Muscle layer of duodenum (tissue), 2 donors: ENCODE data around the gene RAB22A.
"Not testable (repeated sequence)": the region's sequence is repeated elsewhere in the genome, so short reads cannot be mapped to it uniquely, and the experiment has no call there.

Source experiments
- H3K27ac ChIP-seq: one replicate; pipeline ENCODE4 v1.7.0; 2013; ENCODE audit warnings: mild to moderate bottlenecking, low read length
- H3K27me3 ChIP-seq: one replicate; pipeline ENCODE4 v1.7.0; 2013; ENCODE audit warnings: low read depth, mild to moderate bottlenecking, control low read depth, low read length
- H3K36me3 ChIP-seq, 2 donors: one replicate each; pipeline ENCODE4 v1.7.0; 2013; ENCODE audit warnings: low read length in 2 of 2, control low read depth in 1 of 2, mild to moderate bottlenecking in 1 of 2; ENCODE audit not compliant: insufficient read depth in 2 of 2, control insufficient read depth in 1 of 2
- H3K4me1 ChIP-seq, 2 donors: one replicate each; pipeline ENCODE4 v1.7.0; 2013; ENCODE audit warnings: low read length in 2 of 2, mild to moderate bottlenecking in 2 of 2, control low read depth in 1 of 2, moderate library complexity in 1 of 2; ENCODE audit not compliant: insufficient read depth in 2 of 2, control insufficient read depth in 1 of 2
- H3K4me3 ChIP-seq, 2 donors: one replicate each; pipeline ENCODE4 v1.7.0; 2013; ENCODE audit warnings: low read length in 2 of 2, low read depth in 1 of 2, mild to moderate bottlenecking in 1 of 2
- H3K9me3 ChIP-seq, 2 donors: one replicate each; pipeline ENCODE4 v1.7.0; 2013; ENCODE audit warnings: low read length in 2 of 2, control low read depth in 1 of 2, mild to moderate bottlenecking in 1 of 2; ENCODE audit not compliant: control insufficient read depth in 1 of 2
- donor health status: healthy.

RAB22A gene

DNA sequence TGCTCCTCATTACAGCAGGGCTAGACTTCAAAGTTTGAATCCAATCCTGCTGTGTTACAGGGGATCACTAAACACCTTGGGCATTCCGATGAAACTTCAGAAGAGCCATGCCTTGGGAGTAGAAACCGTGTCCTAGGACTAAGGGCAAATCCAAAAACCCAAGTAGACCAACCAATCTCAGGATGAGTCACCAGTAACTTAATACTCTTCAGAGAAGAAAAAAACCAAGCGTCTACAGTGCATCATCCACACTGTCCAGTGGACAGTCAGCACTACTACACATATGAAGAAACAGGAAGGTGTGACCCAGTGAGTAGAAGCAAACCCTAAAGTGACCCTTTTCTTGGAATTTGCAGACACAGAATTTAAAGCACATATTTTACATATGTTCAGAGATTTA, 40.1 kb downstream of the RAB22A start:
- peaks cover 32 to 37% of the 10 kb centered on the region in 2 donors for H3K36me3 ChIP-seq
- H3K4me3 ChIP-seq = no peak overlapping the region
- no peaks in the 10 kb centered on the region for H3K4me1 ChIP-seq

DNA sequence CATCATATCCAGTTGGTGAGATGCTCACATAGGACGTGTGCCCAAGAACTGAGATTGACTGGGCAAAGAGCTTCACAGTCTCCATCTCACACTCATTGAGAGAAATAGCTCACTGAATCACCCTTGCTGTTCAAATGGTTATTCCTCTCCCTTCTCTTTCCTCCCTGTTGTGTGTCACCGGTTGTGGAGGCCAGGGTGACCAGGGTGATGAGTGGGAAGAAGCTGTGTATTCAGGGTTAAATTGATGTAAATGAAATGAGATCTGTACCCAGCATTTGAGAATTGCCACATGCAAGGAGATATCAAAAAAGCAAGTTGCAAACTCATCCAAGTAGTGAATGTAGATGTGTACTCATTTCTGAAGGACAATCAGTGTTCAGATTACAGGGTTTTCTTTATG, 43.0 kb downstream of the RAB22A start:
- H3K9me3 ChIP-seq = no peaks in the 10 kb centered on the region
- no peaks in the 10 kb centered on the region for H3K4me1 ChIP-seq
- H3K4me3 ChIP-seq = no peak overlapping the region
- no peak overlapping the region for H3K27ac ChIP-seq
- H3K36me3 ChIP-seq = peaks cover 16 to 29% of the 10 kb centered on the region in 2 donors
- no peaks in the 10 kb centered on the region for H3K27me3 ChIP-seq

More for the DNA sequence above, 40.1 kb downstream of the RAB22A start:
- no peaks in the 10 kb centered on the region for H3K9me3 ChIP-seq
- no peaks in the 10 kb centered on the region for H3K27me3 ChIP-seq
- H3K27ac ChIP-seq = no peak overlapping the region

DNA sequence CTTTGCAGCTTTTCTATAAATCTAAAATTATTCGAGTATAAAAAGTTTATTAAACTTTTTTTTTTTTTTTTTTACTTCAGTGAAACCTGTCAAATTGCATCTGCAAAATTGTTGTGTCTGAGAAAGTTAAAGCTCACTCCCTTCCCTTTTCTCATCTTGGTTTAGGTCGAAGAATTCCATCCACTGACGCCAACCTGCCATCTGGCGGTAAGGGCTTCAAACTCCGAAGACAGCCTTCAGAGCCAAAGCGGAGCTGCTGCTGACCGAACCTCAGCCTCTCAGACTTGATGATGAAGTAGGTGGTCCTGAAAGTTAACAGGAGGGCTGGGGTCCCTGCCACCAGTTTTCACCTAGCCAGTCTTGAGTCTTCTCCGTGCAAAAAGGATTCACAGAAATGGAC, 49.9 kb downstream of the RAB22A start:
- Histone ChIP-seq H3K27me3 (no peaks in the 10 kb centered on the region), H3K36me3 (peaks cover 20 to 30% of the 10 kb centered on the region in 2 donors)

DNA sequence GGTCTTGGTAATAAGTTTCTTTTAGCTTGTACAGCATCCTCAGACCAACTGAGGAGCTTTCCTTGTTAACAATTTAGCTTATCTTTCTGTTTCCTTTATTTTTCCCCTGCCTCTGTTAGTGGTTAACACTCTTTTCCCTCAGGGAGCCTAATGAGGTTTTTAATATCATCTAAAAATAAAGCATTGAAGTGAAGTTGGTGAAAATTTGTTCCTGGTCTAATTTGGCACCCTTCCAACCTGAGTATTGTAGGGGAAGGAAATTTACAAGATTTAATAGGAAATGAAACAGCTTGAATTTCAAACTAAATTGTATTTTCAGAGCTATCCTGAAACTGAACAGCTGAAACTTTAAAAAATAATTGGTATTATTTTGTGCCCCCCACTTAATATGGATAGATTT, 51.4 kb downstream of the RAB22A start:
- Histone ChIP-seq H3K36me3 (peaks cover 7 to 21% of the 10 kb centered on the region in 2 donors), H3K27ac (no peak overlapping the region), H3K4me3 (no peak overlapping the region), H3K4me1 (peaks cover 0 to 16% of the 10 kb centered on the region in 2 donors), H3K27me3 (no peaks in the 10 kb centered on the region), H3K9me3 (no peaks in the 10 kb centered on the region)

More for the DNA sequence above, 49.9 kb downstream of the RAB22A start:
- H3K9me3 ChIP-seq = no peaks in the 10 kb centered on the region
- H3K4me1 ChIP-seq = peaks cover 0 to 14% of the 10 kb centered on the region in 2 donors
- no peak overlapping the region for H3K4me3 ChIP-seq
- no peak overlapping the region for H3K27ac ChIP-seq

DNA sequence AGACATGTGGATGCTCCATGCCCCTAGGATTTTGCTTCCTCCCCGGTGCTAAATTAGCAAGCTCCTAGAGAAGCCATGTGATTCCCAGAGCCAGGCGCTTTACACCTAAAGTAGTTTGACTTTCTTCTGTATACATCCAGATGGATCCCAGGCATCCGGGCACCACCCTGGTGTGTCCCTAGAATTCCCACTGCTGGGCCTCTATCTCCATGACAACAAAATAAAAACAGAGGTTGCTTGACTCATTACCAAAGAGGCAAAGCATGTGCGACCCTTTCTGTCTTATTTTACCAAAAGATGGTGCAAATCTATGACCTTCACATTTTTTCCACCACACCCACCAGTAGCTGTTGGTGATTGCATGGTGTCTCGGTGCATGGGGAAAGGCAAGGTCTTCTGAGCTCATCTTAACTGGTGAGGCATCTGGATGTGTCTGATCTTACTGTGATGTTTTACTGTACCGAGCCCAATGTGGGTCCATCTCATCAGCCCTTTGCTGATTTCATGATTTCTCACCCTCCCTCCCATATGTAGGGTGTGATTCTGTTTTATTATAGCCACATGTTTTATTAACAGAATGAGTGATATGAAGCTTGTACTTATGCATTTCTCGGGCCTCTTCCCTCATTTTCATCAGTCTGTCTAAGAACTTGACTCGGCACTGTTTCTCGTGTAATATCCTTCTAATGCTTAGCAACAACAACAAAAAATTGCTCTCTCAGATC, 52.1 kb downstream of the RAB22A start:
- H3K9me3 ChIP-seq = no peaks in the 10 kb centered on the region
- H3K4me3 ChIP-seq = no peak overlapping the region
- no peaks in the 10 kb centered on the region for H3K27me3 ChIP-seq
- peaks cover 0 to 20% of the 10 kb centered on the region in 2 donors for H3K4me1 ChIP-seq
- H3K36me3 ChIP-seq = peaks cover 7 to 21% of the 10 kb centered on the region in 2 donors
- no peak overlapping the region for H3K27ac ChIP-seq

DNA sequence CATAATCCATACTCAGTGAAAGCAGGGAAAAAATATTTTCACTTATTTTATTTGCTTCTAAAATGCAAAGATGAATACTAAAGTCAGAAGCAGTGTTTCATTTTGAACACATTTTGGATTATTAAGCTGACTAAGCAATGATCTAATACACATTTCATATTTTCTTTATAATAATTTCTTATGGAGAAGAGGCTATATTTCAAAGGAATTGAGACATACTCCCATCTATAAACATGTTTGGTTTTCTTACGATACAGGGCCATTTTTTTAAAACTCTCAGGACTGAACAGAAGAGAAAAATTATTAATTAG, 52.6 kb downstream of the RAB22A start:
- peaks cover 2 to 21% of the 10 kb centered on the region in 2 donors for H3K36me3 ChIP-seq
- no peaks in the 10 kb centered on the region for H3K9me3 ChIP-seq
- H3K27ac ChIP-seq = no peak overlapping the region
- H3K4me3 ChIP-seq = no peak overlapping the region
- H3K27me3 ChIP-seq = no peaks in the 10 kb centered on the region
- peaks cover 0 to 20% of the 10 kb centered on the region in 2 donors for H3K4me1 ChIP-seq

DNA sequence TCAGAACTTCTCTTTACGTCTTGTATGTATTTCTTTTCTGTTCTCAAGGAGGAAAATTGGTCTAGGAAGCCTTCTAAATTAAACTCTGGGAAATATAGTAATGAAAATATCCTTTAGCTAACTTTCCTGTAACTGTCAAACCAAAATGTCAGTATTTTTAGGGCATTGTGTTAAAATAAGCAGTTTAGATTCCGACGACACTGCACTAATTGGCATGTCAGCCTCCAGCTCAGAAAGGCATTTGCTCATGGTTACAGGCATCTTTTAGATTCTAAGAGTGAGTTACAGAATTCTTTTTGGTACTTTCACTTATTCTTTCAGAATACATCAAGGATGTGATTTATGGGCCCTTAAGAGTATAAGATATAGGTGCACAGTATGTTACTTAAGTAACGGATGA, 53.5 kb downstream of the RAB22A start:
- Histone ChIP-seq H3K36me3 (peaks cover 0 to 21% of the 10 kb centered on the region in 2 donors), H3K27me3 (no peaks in the 10 kb centered on the region), H3K4me1 (peaks cover 0 to 20% of the 10 kb centered on the region in 2 donors), H3K4me3 (no peak overlapping the region), H3K27ac (no peak overlapping the region), H3K9me3 (no peaks in the 10 kb centered on the region)

DNA sequence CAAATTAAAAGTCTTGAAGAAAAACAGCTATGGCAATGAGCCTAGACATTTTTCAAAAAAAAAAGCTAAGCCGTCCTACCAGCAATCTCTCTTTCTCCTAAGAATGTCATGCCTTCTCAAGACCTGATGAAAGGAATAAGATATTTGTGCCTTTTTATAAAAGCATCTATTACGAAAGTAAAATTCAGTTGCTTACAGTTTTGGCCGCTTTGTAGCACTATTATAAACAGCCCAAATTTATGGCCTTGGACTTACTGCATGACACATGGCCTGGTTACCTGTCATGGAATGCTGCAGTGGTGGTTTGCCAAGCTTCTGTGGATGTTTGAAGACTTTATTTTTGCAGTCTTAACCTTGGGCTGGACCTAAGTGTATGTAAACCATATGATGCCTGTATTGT, 57.4 kb downstream of the RAB22A start:
- Histone ChIP-seq H3K4me3 (no peak overlapping the region), H3K4me1 (peaks cover 0 to 8% of the 10 kb centered on the region in 2 donors), H3K27me3 (no peaks in the 10 kb centered on the region), H3K9me3 (no peaks in the 10 kb centered on the region), H3K36me3 (peaks cover 0 to 7% of the 10 kb centered on the region in 2 donors), H3K27ac (peak overlapping the region; percentile 45)

DNA sequence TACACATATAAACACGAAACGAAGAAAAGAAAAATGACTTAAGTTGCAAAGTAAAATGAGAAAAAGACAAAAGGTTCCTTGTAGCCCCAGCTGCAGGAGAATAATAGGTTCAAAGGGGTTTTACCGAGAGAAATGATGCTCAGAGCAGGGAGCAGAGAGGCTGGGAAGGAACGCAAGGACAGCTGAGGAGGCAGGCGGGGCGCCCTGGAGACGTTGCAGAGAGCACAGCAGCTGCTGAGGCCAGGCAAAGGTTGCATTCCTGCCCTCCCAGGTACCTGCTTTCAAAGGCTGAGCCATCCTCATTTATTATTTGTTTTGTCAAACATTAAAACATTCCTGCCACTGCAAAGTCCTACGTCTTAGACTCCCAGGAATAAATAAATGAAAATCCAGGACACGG, 63.3 kb downstream of the RAB22A start:
- Histone ChIP-seq H3K9me3 (no peaks in the 10 kb centered on the region), H3K36me3 (no peaks in the 10 kb centered on the region), H3K4me1 (no peaks in the 10 kb centered on the region), H3K27me3 (no peaks in the 10 kb centered on the region), H3K27ac (no peak overlapping the region), H3K4me3 (no peak overlapping the region)

DNA sequence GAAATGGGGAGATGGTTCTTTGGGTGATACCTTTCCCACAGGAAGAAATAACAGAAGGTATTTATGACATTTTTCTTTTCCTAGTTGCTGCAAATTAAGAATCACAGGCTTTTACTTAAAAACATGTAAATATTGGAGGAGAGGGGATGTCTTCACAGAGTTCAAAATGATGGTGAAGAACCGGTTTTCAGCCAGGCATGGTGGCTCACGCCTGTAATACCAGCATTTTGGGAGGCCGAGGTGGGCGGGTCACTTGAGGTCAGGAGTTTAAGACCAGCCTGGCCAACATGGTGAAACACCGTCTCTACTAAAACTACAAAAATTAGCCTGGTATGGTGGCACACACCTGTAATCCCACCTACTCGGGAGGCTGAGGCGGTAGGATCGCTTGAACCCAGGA, 63.8 kb downstream of the RAB22A start:
- not testable (repeated sequence) for H3K36me3 ChIP-seq, H3K9me3 ChIP-seq, H3K4me1 ChIP-seq, H3K4me3 ChIP-seq, H3K27ac ChIP-seq, H3K27me3 ChIP-seq

DNA sequence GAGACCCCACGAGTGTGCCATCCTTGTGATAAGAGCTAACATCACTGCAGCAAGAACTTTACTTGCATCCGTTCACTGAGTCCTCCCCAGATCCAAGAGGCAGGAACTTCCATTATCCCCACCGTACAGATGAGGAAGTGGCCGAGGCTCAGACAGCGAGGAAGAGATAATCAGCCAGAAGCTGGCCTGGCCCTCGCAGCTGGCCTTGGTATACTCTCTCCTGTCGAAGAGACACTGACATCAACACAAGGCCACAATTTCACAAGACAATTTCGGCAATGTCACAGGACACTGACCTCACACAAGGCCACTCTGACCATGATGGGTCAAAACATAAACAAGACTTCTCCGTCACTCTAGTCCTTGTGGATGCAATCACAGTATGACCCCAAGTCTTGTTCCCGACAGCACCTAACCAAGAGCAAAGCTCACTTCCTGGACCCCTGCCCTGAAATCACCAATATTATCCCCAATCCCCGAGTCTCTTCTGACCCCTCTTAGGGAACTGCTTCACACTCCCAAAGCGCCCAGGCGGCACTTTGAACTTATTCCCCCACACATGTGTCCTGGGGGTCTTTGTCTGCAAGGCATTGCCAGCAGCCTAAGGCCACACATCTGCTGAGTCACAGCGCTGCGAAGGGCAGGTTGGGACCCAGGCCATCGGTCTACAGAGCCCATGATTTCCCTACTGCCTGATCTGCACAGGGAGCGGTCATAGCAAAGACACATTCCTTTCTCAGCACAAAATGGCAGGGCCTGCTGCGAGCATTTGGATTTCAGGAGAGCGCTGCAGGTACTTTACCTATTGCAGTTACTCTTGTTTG, 64.7 kb downstream of the RAB22A start:
- Histone ChIP-seq H3K36me3 (no peaks in the 10 kb centered on the region), H3K4me1 (no peaks in the 10 kb centered on the region), H3K9me3 (no peaks in the 10 kb centered on the region)

More for the DNA sequence above, 64.7 kb downstream of the RAB22A start:
- Histone ChIP-seq H3K27ac (no peak overlapping the region), H3K27me3 (no peaks in the 10 kb centered on the region), H3K4me3 (no peak overlapping the region)
